Body of pancreas (tissue), 4 donors: ENCODE results near the gene EPM2AIP1. TPM values are rescaled to one million over a fixed set of nuclear protein-coding genes. Genes with fewer than 3 reads are reported as not detected.

Experiments used
- ATAC-seq: fragments of 150-250 bp; one replicate; pipeline ENCODE4 v1.9.1; 2016
- DNase-seq, 4 donors: peaks; one replicate each; pipeline ENCODE4 v3.0.0-alpha.2; 2019
- H3K27ac ChIP-seq, 4 donors: fragments of 200-600 bp; sonication (generic); 1 replicate in 3 of 4; 2 replicates in 1 of 4; pipeline versions ENCODE4 v1.5.1 to v1.6.1; 2016 to 2019; ENCODE audit warnings: mild to moderate bottlenecking in 1 of 4, mixed read lengths in 1 of 4, moderate library complexity in 1 of 4
- H3K27me3 ChIP-seq, 2 donors: fragments of 200-600 bp; sonication (generic); one replicate each; pipeline ENCODE4 v1.6.0; 2016; ENCODE audit warnings: mild to moderate bottlenecking in 1 of 2
- H3K36me3 ChIP-seq, 2 donors: fragments of 200-600 bp; sonication (generic); replicated peaks in 1 of 2; 2 replicates each; pipeline ENCODE4 v1.5.1; 2016; ENCODE audit warnings: low read depth in 2 of 2; ENCODE audit not compliant: insufficient read depth in 1 of 2
- H3K4me1 ChIP-seq: fragments of 200-600 bp; sonication (generic); one replicate; pipeline ENCODE4 v1.6.0; 2016
- H3K4me3 ChIP-seq, 2 donors: fragments of 200-600 bp; sonication (generic); 1 replicate in 1 of 2; 2 replicates in 1 of 2; pipeline ENCODE4 v1.5.1; 2016 to 2019
- H3K9me3 ChIP-seq, 3 donors: fragments of 200-600 bp; sonication (generic); 1 replicate in 2 of 3; 2 replicates in 1 of 3; pipeline ENCODE4 v1.5.1; 2016
- POLR2A ChIP-seq, 3 donors: fragments of 450-650 bp; IDR thresholded peaks; one replicate each; pipeline ENCODE4 v1.6.1; 2016; ENCODE audit warnings: antibody characterized with exemption in 3 of 3, mild to moderate bottlenecking in 2 of 3
- WGBS, 2 donors: methylation state at CpG; one replicate each; pipeline ENCODE4 v1.1.5; 2017; 5-methylcytosine and 5-hydroxymethylcytosine counted together
- intact Hi-C: fragments of 100-400 bp; cut with DNase I; formaldehyde crosslinking; loops from one replicate; pipeline ENCODE4 v1.15.1; 2023
- total RNA-seq, 2 donors: library from RNA; depleted of rRNA; stranded (reverse); fragments of >200 nt; gene quantifications; one replicate each; pipeline ENCODE4 v1.1.0, GENCODE V29; 2016
- TF ChIP-seq, protein P1 (sequence below), 7 experiments: fragments of 450-650 bp in 4 of 7; fragments of 200-600 bp in 3 of 7; sonication (generic) in 3 of 7; IDR thresholded peaks; one replicate each; pipeline ENCODE4 v1.5.1; 2016 to 2019; ENCODE audit warnings: antibody characterized with exemption in 7 of 7

EPM2AIP1 gene
- total RNA-seq, 2 donors from 2014 or later: 9.1 to 10.9 TPM

DNA sequence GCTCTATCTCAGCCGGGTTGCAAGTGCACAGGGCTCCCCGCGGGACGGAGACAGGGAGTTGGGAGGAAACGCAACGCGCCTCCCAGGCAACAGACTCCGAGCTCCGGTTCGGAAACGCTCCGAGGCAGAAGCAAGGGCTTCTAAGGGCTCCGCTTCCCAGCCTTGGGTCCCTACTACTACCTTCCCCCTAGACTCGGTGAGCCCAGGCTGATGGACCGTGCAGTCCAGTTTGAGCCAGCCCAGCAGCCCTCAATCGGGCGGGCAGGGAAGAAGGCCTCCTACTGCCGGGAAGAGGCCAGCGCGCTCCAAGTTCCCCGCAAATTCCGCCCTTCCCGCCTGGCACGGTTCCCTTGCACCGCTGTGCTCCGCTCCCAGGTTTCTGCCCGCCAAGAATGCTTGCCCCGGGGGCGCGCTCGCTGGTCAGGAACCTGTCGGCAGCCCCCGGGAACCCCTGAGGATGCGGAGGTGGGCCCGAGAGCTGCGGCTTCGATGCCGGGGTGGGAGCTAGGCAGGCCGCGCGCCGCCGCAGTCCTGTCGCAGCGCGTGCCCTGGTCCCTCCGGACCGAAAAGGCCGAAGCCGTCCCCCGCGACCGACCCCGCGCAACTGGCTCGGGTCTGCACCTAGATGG, 48.8 kb downstream of the EPM2AIP1 start:
- DNase-seq (peak; percentile 56 to 75 (median 68)), ATAC-seq (peak; percentile 81)
- no peaks in the 10 kb centered on the region for H3K36me3 ChIP-seq
- H3K27ac ChIP-seq: peak overlapping the region in 3 of 4 donors; percentile 22 to 47 (median 25)
- no peaks in the 10 kb centered on the region for H3K27me3 ChIP-seq
- peak overlapping the region; percentile 77 to 86 for H3K4me3 ChIP-seq
- intact Hi-C loops: no loop called here
- peaks cover 16% of the 10 kb centered on the region for H3K4me1 ChIP-seq
- WGBS, 2 donors: 0% methylated on average over 12 to 55 of the region's 56 CpGs
- H3K9me3 ChIP-seq: no peaks in the 10 kb centered on the region
- peak in 1 of 3 donors; percentile 11 for TF ChIP-seq POLR2A (IDR thresholded peaks at IDR 0.05)
- TF ChIP-seq, protein P1, sequence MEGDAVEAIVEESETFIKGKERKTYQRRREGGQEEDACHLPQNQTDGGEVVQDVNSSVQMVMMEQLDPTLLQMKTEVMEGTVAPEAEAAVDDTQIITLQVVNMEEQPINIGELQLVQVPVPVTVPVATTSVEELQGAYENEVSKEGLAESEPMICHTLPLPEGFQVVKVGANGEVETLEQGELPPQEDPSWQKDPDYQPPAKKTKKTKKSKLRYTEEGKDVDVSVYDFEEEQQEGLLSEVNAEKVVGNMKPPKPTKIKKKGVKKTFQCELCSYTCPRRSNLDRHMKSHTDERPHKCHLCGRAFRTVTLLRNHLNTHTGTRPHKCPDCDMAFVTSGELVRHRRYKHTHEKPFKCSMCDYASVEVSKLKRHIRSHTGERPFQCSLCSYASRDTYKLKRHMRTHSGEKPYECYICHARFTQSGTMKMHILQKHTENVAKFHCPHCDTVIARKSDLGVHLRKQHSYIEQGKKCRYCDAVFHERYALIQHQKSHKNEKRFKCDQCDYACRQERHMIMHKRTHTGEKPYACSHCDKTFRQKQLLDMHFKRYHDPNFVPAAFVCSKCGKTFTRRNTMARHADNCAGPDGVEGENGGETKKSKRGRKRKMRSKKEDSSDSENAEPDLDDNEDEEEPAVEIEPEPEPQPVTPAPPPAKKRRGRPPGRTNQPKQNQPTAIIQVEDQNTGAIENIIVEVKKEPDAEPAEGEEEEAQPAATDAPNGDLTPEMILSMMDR (IDR thresholded peaks at IDR 0.05): peak in 2 of 7 experiments; percentile 11 to 23

DNA sequence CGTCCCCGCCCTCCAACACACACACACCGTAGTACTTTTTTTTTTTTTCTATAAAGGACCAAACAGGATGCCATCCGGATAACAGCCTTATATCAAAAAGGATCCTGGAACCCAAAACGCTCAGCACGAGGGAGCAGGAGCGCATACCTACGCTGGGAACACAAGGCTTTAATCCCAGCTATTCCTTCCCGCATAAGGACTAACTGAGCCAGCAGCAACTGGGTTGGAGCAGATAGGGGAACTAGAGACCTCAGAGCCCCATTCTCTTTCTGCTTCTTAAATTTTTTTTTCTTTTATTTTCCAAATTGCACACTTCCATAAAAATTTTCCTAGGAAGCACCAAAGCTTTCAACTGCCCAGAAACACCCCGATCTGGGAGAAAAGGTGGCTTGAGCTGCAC, 49.3 kb downstream of the EPM2AIP1 start:
- Histone ChIP-seq H3K36me3 (no peaks in the 10 kb centered on the region), H3K27ac (peak overlapping the region in 2 of 4 donors; percentile 22 to 47), H3K27me3 (no peaks in the 10 kb centered on the region), H3K4me3 (peak overlapping the region in 1 of 2 donors; percentile 86), H3K9me3 (no peaks in the 10 kb centered on the region), H3K4me1 (peaks cover 16% of the 10 kb centered on the region)
- no peak for ATAC-seq
- DNase-seq: no peak
- WGBS, 2 donors: 31 to 43% methylated on average over 10 of the region's 10 CpGs
- intact Hi-C loops: no loop called here
- no peak for TF ChIP-seq POLR2A (IDR thresholded peaks at IDR 0.05)
- TF ChIP-seq, protein P1 (IDR thresholded peaks at IDR 0.05): no peak

DNA sequence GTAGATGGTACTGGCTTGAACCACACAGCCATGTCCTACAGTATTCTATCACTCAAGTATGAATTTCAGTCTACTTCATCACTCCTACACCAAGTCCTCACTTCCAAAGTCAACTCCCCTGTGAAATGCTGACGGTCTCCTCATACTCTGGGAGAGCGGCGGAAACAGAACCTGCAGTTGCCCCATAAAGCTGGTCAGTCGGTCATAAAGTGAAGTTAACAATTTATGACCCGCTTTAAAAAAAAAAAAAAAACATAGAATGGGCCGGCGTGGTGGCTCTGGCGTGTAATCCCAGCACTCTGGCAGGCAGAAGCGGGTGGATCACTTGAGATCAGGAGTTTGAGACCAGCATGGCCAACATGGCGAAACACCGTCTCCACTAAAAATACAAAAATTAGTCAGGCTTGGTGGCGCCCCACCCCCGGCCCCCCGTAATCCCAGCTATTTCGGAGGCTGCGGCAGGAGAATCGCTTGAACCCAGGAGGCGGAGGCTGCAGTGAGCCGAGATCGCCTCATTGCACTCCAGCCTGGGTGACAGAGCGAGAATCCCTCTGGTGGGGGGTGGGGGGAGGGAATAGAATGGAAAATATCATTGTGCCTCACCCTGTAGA, 50.2 kb downstream of the EPM2AIP1 start:
- intact Hi-C loops: no loop called here
- no peaks in the 10 kb centered on the region for H3K36me3 ChIP-seq
- DNase-seq: no peak
- peaks cover 16% of the 10 kb centered on the region for H3K4me1 ChIP-seq
- no peak for TF ChIP-seq POLR2A (IDR thresholded peaks at IDR 0.05)
- TF ChIP-seq, protein P1 (IDR thresholded peaks at IDR 0.05): no peak
- H3K27me3 ChIP-seq: no peaks in the 10 kb centered on the region
- no peak for ATAC-seq
- 97 to 98% methylated on average over 20 to 21 of the region's 21 CpGs for WGBS, 2 donors
- H3K9me3 ChIP-seq: no peaks in the 10 kb centered on the region
- no peak overlapping the region for H3K4me3 ChIP-seq
- H3K27ac ChIP-seq: no peak overlapping the region

DNA sequence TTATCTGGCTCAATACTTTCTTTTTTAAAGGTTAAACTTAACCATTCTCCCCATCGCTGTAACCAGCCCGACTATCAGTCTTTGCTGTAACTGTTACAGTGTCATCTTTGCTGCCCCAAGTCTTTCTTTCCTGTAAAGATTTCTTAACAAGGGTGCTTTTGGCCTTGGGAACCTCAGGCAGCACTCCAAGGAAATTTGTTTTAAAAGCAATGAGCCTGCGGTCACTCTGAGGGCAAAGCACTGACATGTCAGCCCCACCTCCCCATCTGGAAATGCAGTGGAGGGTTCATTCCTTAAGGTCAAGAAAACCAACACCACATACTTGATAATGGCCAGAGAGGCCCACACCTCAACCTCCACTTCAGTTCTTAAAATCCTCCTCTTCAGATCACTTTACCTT, 51.3 kb downstream of the EPM2AIP1 start:
- Histone ChIP-seq H3K36me3 (no peaks in the 10 kb centered on the region), H3K27ac (no peak overlapping the region), H3K9me3 (no peaks in the 10 kb centered on the region), H3K27me3 (no peaks in the 10 kb centered on the region), H3K4me1 (peaks cover 16% of the 10 kb centered on the region), H3K4me3 (no peak overlapping the region)
- ATAC-seq (no peak), DNase-seq (no peak)
- intact Hi-C loops: no loop called here
- no peak for TF ChIP-seq POLR2A (IDR thresholded peaks at IDR 0.05)
- TF ChIP-seq, protein P1 (IDR thresholded peaks at IDR 0.05): no peak
- WGBS, 2 donors: 68 to 75% methylated on average over 3 of the region's 3 CpGs
